Measurements from ENCODE around the gene RAB21. TPM values are rescaled to one million over a fixed set of nuclear protein-coding genes. Genes with fewer than 3 reads are reported as not detected.
"Not testable (repeated sequence)": the region's sequence is repeated elsewhere in the genome, so short reads cannot be mapped to it uniquely, and the experiment has no call there.

The RAB21 gene
- total RNA-seq, 2 donors from 2014 or later, result 47.6 to 51.2 TPM

- Histone ChIP-seq H3K36me3 (ENCODE audit: control insufficient read depth, insufficient read depth, low read length) (peaks cover 36% of the 10 kb centered on the region), H3K27me3 (ENCODE audit: control insufficient read depth, insufficient read depth, low read length, poor library complexity, severe bottlenecking) (peaks cover 13% of the 10 kb centered on the region), H3K4me1 (ENCODE audit: control insufficient read depth, insufficient read depth, low read length) (no peaks in the 10 kb centered on the region), H3K4me3 (ENCODE audit: low read length) (peak overlapping the region; percentile 99), H3K9me3 (ENCODE audit: control insufficient read depth, low read length) (peaks cover 34% of the 10 kb centered on the region), H3K27ac (ENCODE audit: low read depth, low read length) (no peak overlapping the region), H3K9ac (ENCODE audit: extremely low read depth, low read length, poor library complexity, severe bottlenecking) (peak overlapping the region; percentile 81)
- Mint-ChIP-seq H3K9me3 (peaks cover 5% of the 10 kb centered on the region), H3K4me3 (peak overlapping the region; percentile 85), H3K27ac (no peak overlapping the region), H3K36me3 (ENCODE audit: low read depth) (peaks cover 43% of the 10 kb centered on the region), H3K4me1 (peaks cover 22% of the 10 kb centered on the region), H3K27me3 (ENCODE audit: insufficient read depth) (peaks cover 11% of the 10 kb centered on the region)
- no peak for TF ChIP-seq CTCF (conservative IDR thresholded peaks at IDR 0.05)
- 92 to 97% methylated on average over 4 to 5 of the region's 5 CpGs for WGBS, 2 experiments (ENCODE audit: insufficient coverage in 1 of 2, insufficient read length in 1 of 2)
- DNase-seq, result no peak
Observed at GRCh38 chr12:71756054-71756690, 1.5 kb downstream of the RAB21 start.

- Histone ChIP-seq H3K9me3 (ENCODE audit: control insufficient read depth, low read length) (peaks cover 35% of the 10 kb centered on the region), H3K27ac (ENCODE audit: low read depth, low read length) (no peak overlapping the region), H3K4me3 (ENCODE audit: low read length) (no peak overlapping the region), H3K36me3 (ENCODE audit: control insufficient read depth, insufficient read depth, low read length) (peaks cover 36% of the 10 kb centered on the region), H3K27me3 (ENCODE audit: control insufficient read depth, insufficient read depth, low read length, poor library complexity, severe bottlenecking) (no peaks in the 10 kb centered on the region), H3K4me1 (ENCODE audit: control insufficient read depth, insufficient read depth, low read length) (no peaks in the 10 kb centered on the region), H3K9ac (ENCODE audit: extremely low read depth, low read length, poor library complexity, severe bottlenecking) (no peak overlapping the region)
- peaks cover 46% of the 10 kb centered on the region for H3K36me3 Mint-ChIP-seq (ENCODE audit: low read depth)
- peaks cover 12% of the 10 kb centered on the region for H3K4me1 Mint-ChIP-seq
- no peak overlapping the region for H3K27ac Mint-ChIP-seq
- 94 to 95% methylated on average over 2 to 3 of the region's 3 CpGs for WGBS, 2 experiments (ENCODE audit: insufficient coverage in 1 of 2, insufficient read length in 1 of 2)
- no peak for TF ChIP-seq CTCF (conservative IDR thresholded peaks at IDR 0.05)
- no peaks in the 10 kb centered on the region for H3K27me3 Mint-ChIP-seq (ENCODE audit: insufficient read depth)
- DNase-seq, result no peak
- peaks cover 5% of the 10 kb centered on the region for H3K9me3 Mint-ChIP-seq
- H3K4me3 Mint-ChIP-seq, result no peak overlapping the region
Observed at GRCh38 chr12:71759941-71760340, 5.3 kb downstream of the RAB21 start.

DNA sequence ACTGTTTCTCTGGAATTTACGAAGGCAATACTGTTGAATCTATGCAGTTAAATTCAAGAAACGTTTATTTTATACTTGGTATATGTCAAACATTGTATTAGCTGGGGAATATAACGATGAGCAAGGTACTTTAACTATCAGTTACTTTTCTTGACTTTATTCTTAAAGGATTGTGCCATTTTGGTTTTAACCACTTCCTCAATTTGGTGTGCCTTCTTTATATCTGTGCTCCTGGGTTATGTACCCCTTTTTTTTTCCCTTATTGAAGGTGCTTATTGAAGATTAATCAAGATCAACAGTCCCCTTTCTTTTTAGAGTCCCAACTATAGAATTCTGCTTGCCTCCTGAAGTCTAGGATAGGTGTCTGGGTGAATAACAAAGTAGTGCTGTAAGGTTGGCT is 5.8 kb downstream of the RAB21 start:
- peaks cover 46% of the 10 kb centered on the region for H3K36me3 Mint-ChIP-seq (ENCODE audit: low read depth)
- no peak overlapping the region for H3K4me3 Mint-ChIP-seq
- peaks cover 5% of the 10 kb centered on the region for H3K9me3 Mint-ChIP-seq
- peaks cover 35% of the 10 kb centered on the region for H3K9me3 ChIP-seq (ENCODE audit: control insufficient read depth, low read length)
- DNase-seq, result no peak
- H3K27ac ChIP-seq (ENCODE audit: low read depth, low read length), result no peak overlapping the region
- H3K4me3 ChIP-seq (ENCODE audit: low read length), result no peak overlapping the region
- no peak overlapping the region for H3K27ac Mint-ChIP-seq
- TF ChIP-seq CTCF (conservative IDR thresholded peaks at IDR 0.05), result no peak
- H3K9ac ChIP-seq (ENCODE audit: extremely low read depth, low read length, poor library complexity, severe bottlenecking), result no peak overlapping the region
- no peaks in the 10 kb centered on the region for H3K4me1 ChIP-seq (ENCODE audit: control insufficient read depth, insufficient read depth, low read length)
- peaks cover 36% of the 10 kb centered on the region for H3K36me3 ChIP-seq (ENCODE audit: control insufficient read depth, insufficient read depth, low read length)
- H3K27me3 Mint-ChIP-seq (ENCODE audit: insufficient read depth), result no peaks in the 10 kb centered on the region
- peaks cover 12% of the 10 kb centered on the region for H3K4me1 Mint-ChIP-seq
- 100% methylated on average over 1 to 3 of the region's 3 CpGs for WGBS, 2 experiments (ENCODE audit: insufficient coverage in 1 of 2, insufficient read length in 1 of 2)
- no peaks in the 10 kb centered on the region for H3K27me3 ChIP-seq (ENCODE audit: control insufficient read depth, insufficient read depth, low read length, poor library complexity, severe bottlenecking)

- not testable (repeated sequence) for H3K9me3 Mint-ChIP-seq; H3K9ac ChIP-seq (ENCODE audit: extremely low read depth, low read length, poor library complexity, severe bottlenecking); H3K27ac ChIP-seq (ENCODE audit: low read depth, low read length); H3K27ac Mint-ChIP-seq; H3K4me1 Mint-ChIP-seq; H3K4me3 Mint-ChIP-seq; DNase-seq; H3K4me1 ChIP-seq (ENCODE audit: control insufficient read depth, insufficient read depth, low read length); H3K27me3 ChIP-seq (ENCODE audit: control insufficient read depth, insufficient read depth, low read length, poor library complexity, severe bottlenecking); H3K4me3 ChIP-seq (ENCODE audit: low read length); H3K27me3 Mint-ChIP-seq (ENCODE audit: insufficient read depth)
- Histone ChIP-seq H3K9me3 (ENCODE audit: control insufficient read depth, low read length) (peaks cover 35% of the 10 kb centered on the region), H3K36me3 (ENCODE audit: control insufficient read depth, insufficient read depth, low read length) (peaks cover 36% of the 10 kb centered on the region)
- H3K36me3 Mint-ChIP-seq (ENCODE audit: low read depth), result peaks cover 46% of the 10 kb centered on the region
- WGBS, 2 experiments (ENCODE audit: insufficient coverage in 1 of 2, insufficient read length in 1 of 2), result 86 to 94% methylated on average over 1 of the region's 1 CpG
Observed at GRCh38 chr12:71761354-71761753, 6.7 kb downstream of the RAB21 start.
